Endothelial cell (in vitro differentiated cells): ENCODE measurements around the gene TRIO. TPM values are rescaled to one million over a fixed set of nuclear protein-coding genes. Genes with fewer than 3 reads are reported as not detected.

ENCODE experiments used
- DNase-seq: peaks from one replicate; pipeline ENCODE4 v3.0.0; 2021; ENCODE audit warnings: low spot score
- H3K27ac Mint-ChIP-seq: one replicate; pipeline ENCODE4 v1.8.0; 2021; ENCODE audit warnings: mixed read lengths, inconsistent platforms; ENCODE audit not compliant: unreplicated experiment
- H3K27me3 Mint-ChIP-seq: one replicate; pipeline ENCODE4 v1.8.0; 2021; ENCODE audit warnings: mild to moderate bottlenecking, moderate library complexity, mixed read lengths, inconsistent platforms; ENCODE audit not compliant: unreplicated experiment
- H3K36me3 Mint-ChIP-seq: one replicate; pipeline ENCODE4 v1.8.0; 2021; ENCODE audit warnings: mild to moderate bottlenecking, low read depth, mixed read lengths, inconsistent platforms; ENCODE audit not compliant: unreplicated experiment
- H3K4me1 Mint-ChIP-seq: one replicate; pipeline ENCODE4 v1.8.0; 2021; ENCODE audit warnings: mild to moderate bottlenecking, mixed read lengths, inconsistent platforms; ENCODE audit not compliant: unreplicated experiment
- H3K4me3 Mint-ChIP-seq: one replicate; pipeline ENCODE4 v1.8.0; 2021; ENCODE audit warnings: mild to moderate bottlenecking, mixed read lengths, inconsistent platforms; ENCODE audit not compliant: unreplicated experiment
- H3K9me3 Mint-ChIP-seq: one replicate; pipeline ENCODE4 v1.8.0; 2021; ENCODE audit warnings: mixed read lengths, inconsistent platforms; ENCODE audit not compliant: unreplicated experiment
- total RNA-seq: library from RNA; stranded (reverse); fragmentation: NEBNext Ultra II Directional; extraction: Animal tissue kit (Norgen Biotek cat#: 25700); gene quantifications from one replicate; pipeline ENCODE4 v1.2.1, GENCODE V29; 2021; ENCODE audit not compliant: unreplicated experiment
- TF ChIP-seq, protein P1 (sequence below): fragments of 200-600 bp; sonication (generic); IDR thresholded peaks from one replicate; pipeline ENCODE4 v1.5.0; 2021; ENCODE audit warnings: antibody characterized with exemption; ENCODE audit not compliant: unreplicated experiment

TRIO gene
- total RNA-seq, 1 donor from 2014 or later, result 229 TPM

GRCh38 chr5:14134771-14135170 is 8.4 kb upstream of the TRIO start:
- TF ChIP-seq, protein P1, sequence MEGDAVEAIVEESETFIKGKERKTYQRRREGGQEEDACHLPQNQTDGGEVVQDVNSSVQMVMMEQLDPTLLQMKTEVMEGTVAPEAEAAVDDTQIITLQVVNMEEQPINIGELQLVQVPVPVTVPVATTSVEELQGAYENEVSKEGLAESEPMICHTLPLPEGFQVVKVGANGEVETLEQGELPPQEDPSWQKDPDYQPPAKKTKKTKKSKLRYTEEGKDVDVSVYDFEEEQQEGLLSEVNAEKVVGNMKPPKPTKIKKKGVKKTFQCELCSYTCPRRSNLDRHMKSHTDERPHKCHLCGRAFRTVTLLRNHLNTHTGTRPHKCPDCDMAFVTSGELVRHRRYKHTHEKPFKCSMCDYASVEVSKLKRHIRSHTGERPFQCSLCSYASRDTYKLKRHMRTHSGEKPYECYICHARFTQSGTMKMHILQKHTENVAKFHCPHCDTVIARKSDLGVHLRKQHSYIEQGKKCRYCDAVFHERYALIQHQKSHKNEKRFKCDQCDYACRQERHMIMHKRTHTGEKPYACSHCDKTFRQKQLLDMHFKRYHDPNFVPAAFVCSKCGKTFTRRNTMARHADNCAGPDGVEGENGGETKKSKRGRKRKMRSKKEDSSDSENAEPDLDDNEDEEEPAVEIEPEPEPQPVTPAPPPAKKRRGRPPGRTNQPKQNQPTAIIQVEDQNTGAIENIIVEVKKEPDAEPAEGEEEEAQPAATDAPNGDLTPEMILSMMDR, result no peak
- Mint-ChIP-seq H3K4me3 (no peak overlapping the region), H3K27me3 (peaks cover 17% of the 10 kb centered on the region), H3K4me1 (no peaks in the 10 kb centered on the region), H3K9me3 (no peaks in the 10 kb centered on the region), H3K36me3 (no peaks in the 10 kb centered on the region), H3K27ac (no peak overlapping the region)
- DNase-seq, result no peak

- TF ChIP-seq, protein P1, result no peak
- no peaks in the 10 kb centered on the region for H3K9me3 Mint-ChIP-seq
- no peaks in the 10 kb centered on the region for H3K36me3 Mint-ChIP-seq
- no peak overlapping the region for H3K27ac Mint-ChIP-seq
- DNase-seq, result no peak
- peaks cover 17% of the 10 kb centered on the region for H3K27me3 Mint-ChIP-seq
- no peaks in the 10 kb centered on the region for H3K4me1 Mint-ChIP-seq
- no peak overlapping the region for H3K4me3 Mint-ChIP-seq
These were observed 7.5 kb upstream of the TRIO start for GRCh38 chr5:14135621-14136020.

DNA sequence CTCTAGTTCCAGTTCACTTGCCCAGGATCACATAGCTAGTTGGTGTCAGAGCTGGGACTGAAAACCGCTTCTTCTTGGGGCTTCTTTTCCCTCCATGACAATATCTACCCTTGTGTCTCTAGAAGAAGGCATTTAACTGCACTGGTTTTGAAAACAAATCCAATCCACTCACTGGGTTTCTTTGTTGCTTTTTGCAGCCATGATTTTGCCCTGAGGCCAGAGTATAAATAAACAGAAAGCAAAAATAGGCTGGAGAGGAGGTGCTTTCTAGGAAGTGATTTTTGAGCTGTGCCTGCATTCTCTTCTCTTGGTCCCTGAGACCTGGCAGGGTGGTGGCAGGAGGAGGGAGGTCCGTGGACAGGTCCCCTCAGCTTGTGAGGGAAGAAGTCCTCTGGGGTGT is 6.9 kb upstream of the TRIO start:
- H3K9me3 Mint-ChIP-seq, result no peaks in the 10 kb centered on the region
- no peak overlapping the region for H3K27ac Mint-ChIP-seq
- TF ChIP-seq, protein P1, result no peak
- H3K4me1 Mint-ChIP-seq, result no peaks in the 10 kb centered on the region
- H3K27me3 Mint-ChIP-seq, result peaks cover 17% of the 10 kb centered on the region
- DNase-seq, result no peak
- no peak overlapping the region for H3K4me3 Mint-ChIP-seq
- H3K36me3 Mint-ChIP-seq, result no peaks in the 10 kb centered on the region

- H3K36me3 Mint-ChIP-seq, result no peaks in the 10 kb centered on the region
- H3K9me3 Mint-ChIP-seq, result no peaks in the 10 kb centered on the region
- TF ChIP-seq, protein P1, result no peak
- peaks cover 3% of the 10 kb centered on the region for H3K4me1 Mint-ChIP-seq
- H3K27me3 Mint-ChIP-seq, result peaks cover 12% of the 10 kb centered on the region
- no peak for DNase-seq
- H3K27ac Mint-ChIP-seq, result no peak overlapping the region
- no peak overlapping the region for H3K4me3 Mint-ChIP-seq
These were observed 4.3 kb upstream of the TRIO start for GRCh38 chr5:14138608-14139540.

GRCh38 chr5:14141764-14142163 is 1.4 kb upstream of the TRIO start:
- H3K27me3 Mint-ChIP-seq, result peaks cover 14% of the 10 kb centered on the region
- H3K4me1 Mint-ChIP-seq, result peaks cover 21% of the 10 kb centered on the region
- peak overlapping the region; percentile 46 for H3K27ac Mint-ChIP-seq
- no peak for DNase-seq
- no peak overlapping the region for H3K4me3 Mint-ChIP-seq
- H3K36me3 Mint-ChIP-seq, result peaks cover 4% of the 10 kb centered on the region
- TF ChIP-seq, protein P1, result no peak
- H3K9me3 Mint-ChIP-seq, result no peaks in the 10 kb centered on the region
